PC-3 (cell line): Measurements from ENCODE around the gene GBP6. TPM values are rescaled to one million over a fixed set of nuclear protein-coding genes. Genes with fewer than 3 reads are reported as not detected.

Source experiments
- ATAC-seq: fragments of 200-7000 bp; cut with Tn5 transposase; 2 replicates; pipeline ENCODE4 v1.9.1; 2020; ENCODE audit warnings: mild to moderate bottlenecking, moderate library complexity
- BruUV-seq: library from RNA; stranded (reverse); fragments of 400-500 nt; replicated peaks from 2 replicates; lab custom pipeline; 2021; lab: Mats Ljungman, UMichigan
- CTCF ChIA-PET: fragments of 300-600 bp; sonication (Branson Sonifier 250); formaldehyde crosslinking; loops from one replicate; lab custom pipeline; 2022; ENCODE audit warnings: antibody characterized with exemption; lab: Charles Lee
- POLR2A ChIA-PET: fragments of 300-600 bp; sonication (Branson Sonifier 250); formaldehyde crosslinking; loops from one replicate; lab custom pipeline; 2022; ENCODE audit warnings: antibody characterized with exemption; ENCODE audit not compliant: unreplicated experiment; lab: Charles Lee
- DNase-seq: peaks from one replicate; pipeline ENCODE4 v3.0.0-alpha.2; 2015
- H2AFZ ChIP-seq: fragments of 300-600 bp; sonication (generic); 2 replicates; pipeline ENCODE4 v1.6.0; 2016; ENCODE audit warnings: antibody characterized with exemption, low read length
- H3F3A ChIP-seq: fragments of 300-600 bp; sonication (generic); one replicate; pipeline ENCODE4 v1.6.0; 2017; ENCODE audit warnings: antibody characterized with exemption, low read length, control low read depth, mild to moderate bottlenecking; ENCODE audit not compliant: unreplicated experiment
- H3K27ac ChIP-seq: fragments of 300-600 bp; sonication (generic); 2 replicates; pipeline ENCODE4 v1.5.1; 2016; ENCODE audit warnings: mild to moderate bottlenecking, low read length
- H3K27me3 ChIP-seq: fragments of 300-600 bp; sonication (generic); 2 replicates; pipeline ENCODE4 v1.6.1; 2016; ENCODE audit warnings: low read length, mixed read lengths
- H3K36me3 ChIP-seq: fragments of 300-600 bp; sonication (generic); 2 replicates; pipeline ENCODE4 v1.6.1; 2016; ENCODE audit warnings: low read depth, mixed run types, low read length, mixed read lengths
- H3K4me1 ChIP-seq: fragments of 300-600 bp; sonication (generic); 2 replicates; pipeline ENCODE4 v1.5.1; 2016; ENCODE audit warnings: low read length; ENCODE audit not compliant: insufficient read depth
- H3K4me2 ChIP-seq: fragments of 300-600 bp; sonication (generic); 2 replicates; pipeline ENCODE4 v1.6.0; 2016; ENCODE audit warnings: low read length
- H3K4me3 ChIP-seq: fragments of 300-600 bp; sonication (generic); 2 replicates; pipeline ENCODE4 v1.5.1; 2016; ENCODE audit warnings: mild to moderate bottlenecking, low read length, mixed read lengths
- H3K79me2 ChIP-seq: fragments of 300-600 bp; sonication (generic); 2 replicates; pipeline ENCODE4 v1.6.1; 2017; ENCODE audit warnings: low read length, mixed read lengths
- H3K9ac ChIP-seq: fragments of 300-600 bp; sonication (generic); 2 replicates; pipeline ENCODE4 v1.6.0; 2016; ENCODE audit warnings: mild to moderate bottlenecking, low read length
- H3K9me2 ChIP-seq: fragments of 300-600 bp; sonication (generic); replicated peaks from 2 replicates; pipeline ENCODE4 v1.6.1; 2016; ENCODE audit warnings: mixed run types, low read length, mixed read lengths
- H3K9me3 ChIP-seq: fragments of 300-600 bp; sonication (generic); 2 replicates; pipeline ENCODE4 v1.6.1; 2016; ENCODE audit warnings: low read length, mixed read lengths
- H4K20me1 ChIP-seq: fragments of 300-600 bp; sonication (generic); 2 replicates; pipeline ENCODE4 v1.6.1; 2016; ENCODE audit warnings: low read length, mixed read lengths
- CTCF ChIP-seq: fragments of 300-600 bp; sonication (generic); conservative IDR thresholded peaks from 2 replicates; pipeline ENCODE4 v1.5.1; 2017; ENCODE audit warnings: antibody characterized with exemption, low read depth, mild to moderate bottlenecking, low read length
- EZH2 ChIP-seq: fragments of 300-600 bp; sonication (generic); IDR thresholded peaks from one replicate; pipeline ENCODE4 v1.6.1; 2017; ENCODE audit warnings: antibody characterized with exemption, mild to moderate bottlenecking, low read length; ENCODE audit not compliant: unreplicated experiment
- EZH2phosphoT487 ChIP-seq: fragments of 300-600 bp; sonication (generic); IDR thresholded peaks from 2 replicates; pipeline ENCODE4 v1.6.1; 2018; ENCODE audit warnings: mild to moderate bottlenecking, antibody characterized with exemption, low read length, borderline replicate concordance
- intact Hi-C: fragments of 100-400 bp; cut with micrococcal nuclease; formaldehyde crosslinking; loops from 2 replicates; pipeline ENCODE4 v1.9.0; 2023
- total RNA-seq: library from RNA; depleted of rRNA; stranded (reverse); fragments of >200 nt; gene quantifications from 2 replicates; pipeline ENCODE4 v1.2.3, GENCODE V29; 2014

The GBP6 gene
- total RNA-seq, 1 experiment from 2014 or later, result 0.40 TPM

GRCh38 chr1:89332461-89332860 is 31.4 kb upstream of the GBP6 start:
- DNase-seq (no peak), ATAC-seq (no peak)
- no peak overlapping the region for H2AFZ ChIP-seq
- no peaks in the 10 kb centered on the region for H3K9me3 ChIP-seq
- no peak overlapping the region for H3K4me3 ChIP-seq
- intact Hi-C loops, result no loop called here
- H3K4me1 ChIP-seq, result no peaks in the 10 kb centered on the region
- H3F3A ChIP-seq, result no peaks in the 10 kb centered on the region
- H3K4me2 ChIP-seq, result no peak overlapping the region
- no TSS peak for BruUV-seq
- no peaks in the 10 kb centered on the region for H3K36me3 ChIP-seq
- H3K27ac ChIP-seq, result no peak overlapping the region
- no peak for TF ChIP-seq EZH2phosphoT487
- TF ChIP-seq CTCF, result no peak
- TF ChIP-seq EZH2, result no peak
- no peaks in the 10 kb centered on the region for H3K9me2 ChIP-seq
- H3K27me3 ChIP-seq, result no peaks in the 10 kb centered on the region; the same call in 1 of the 2 replicates
- no peak overlapping the region for H3K9ac ChIP-seq
- H4K20me1 ChIP-seq, result no peaks in the 10 kb centered on the region
- H3K79me2 ChIP-seq, result no peaks in the 10 kb centered on the region
- ChIA-PET POLR2A (no interaction called here), CTCF (no interaction called here)

GRCh38 chr1:89335486-89335885 is 28.4 kb upstream of the GBP6 start:
- H3K27ac ChIP-seq, result no peak overlapping the region
- intact Hi-C loops, result no loop called here
- no peaks in the 10 kb centered on the region for H3K79me2 ChIP-seq
- no TSS peak for BruUV-seq
- H3K4me2 ChIP-seq, result no peak overlapping the region
- ChIA-PET POLR2A (no interaction called here), CTCF (no interaction called here)
- ATAC-seq (no peak), DNase-seq (no peak)
- H3K36me3 ChIP-seq, result no peaks in the 10 kb centered on the region
- no peaks in the 10 kb centered on the region for H4K20me1 ChIP-seq
- H3K9ac ChIP-seq, result no peak overlapping the region
- no peak overlapping the region for H2AFZ ChIP-seq
- no peaks in the 10 kb centered on the region for H3K4me1 ChIP-seq
- H3F3A ChIP-seq, result no peaks in the 10 kb centered on the region
- TF ChIP-seq CTCF, result no peak
- TF ChIP-seq EZH2, result no peak
- no peak for TF ChIP-seq EZH2phosphoT487
- no peak overlapping the region for H3K4me3 ChIP-seq
- H3K9me3 ChIP-seq, result no peaks in the 10 kb centered on the region
- H3K9me2 ChIP-seq, result no peaks in the 10 kb centered on the region
- peaks cover 24% of the 10 kb centered on the region; the same call in 1 of the 2 replicates for H3K27me3 ChIP-seq

- Histone ChIP-seq H3K27me3 (peaks cover 33% of the 10 kb centered on the region; the same call in 1 of the 2 replicates), H3K36me3 (no peaks in the 10 kb centered on the region), H3K4me3 (no peak overlapping the region), H4K20me1 (no peaks in the 10 kb centered on the region), H3K27ac (no peak overlapping the region), H3K4me2 (no peak overlapping the region), H3K9ac (no peak overlapping the region), H3F3A (no peaks in the 10 kb centered on the region), H3K9me2 (no peaks in the 10 kb centered on the region), H2AFZ (no peak overlapping the region), H3K9me3 (no peaks in the 10 kb centered on the region), H3K79me2 (no peaks in the 10 kb centered on the region), H3K4me1 (no peaks in the 10 kb centered on the region)
- ChIA-PET POLR2A (no interaction called here), CTCF (no interaction called here)
- no TSS peak for BruUV-seq
- ATAC-seq (no peak), DNase-seq (no peak)
- intact Hi-C loops, result no loop called here
- no peak for TF ChIP-seq CTCF
- no peak for TF ChIP-seq EZH2
- TF ChIP-seq EZH2phosphoT487, result no peak
These were observed 26.0 kb upstream of the GBP6 start for GRCh38 chr1:89337903-89338302.
